ENCODE data around the gene SART1.

GRCh38 chr11:65917077-65917433 is 44.5 kb upstream of the SART1 start:
- TF ChIP-seq POLR2AphosphoS5 (IDR thresholded peaks at IDR 0.05) (no peak), CTCF (IDR thresholded peaks at IDR 0.05) (no peak)
